Glutamatergic neuron (in vitro differentiated cells): ENCODE results near the gene FAM24B. TPM values are rescaled to one million over a fixed set of nuclear protein-coding genes. Genes with fewer than 3 reads are reported as not detected.

ENCODE experiments used
- DNase-seq: peaks from one replicate; pipeline ENCODE4 v3.0.0; 2022
- H3K27ac Mint-ChIP-seq: one replicate; pipeline ENCODE4 v1.8.0; 2020; ENCODE audit warnings: mild to moderate bottlenecking, mixed read lengths, inconsistent platforms; ENCODE audit not compliant: unreplicated experiment
- H3K27me3 Mint-ChIP-seq: one replicate; pipeline ENCODE4 v1.8.0; 2020; ENCODE audit warnings: mild to moderate bottlenecking, moderate library complexity, mixed read lengths, inconsistent platforms; ENCODE audit not compliant: unreplicated experiment
- H3K36me3 Mint-ChIP-seq: one replicate; pipeline ENCODE4 v1.8.0; 2020; ENCODE audit warnings: mild to moderate bottlenecking, mixed read lengths, inconsistent platforms; ENCODE audit not compliant: unreplicated experiment
- H3K4me1 Mint-ChIP-seq: one replicate; pipeline ENCODE4 v1.8.0; 2020; ENCODE audit warnings: mild to moderate bottlenecking, low read depth, mixed read lengths, inconsistent platforms; ENCODE audit not compliant: unreplicated experiment
- H3K4me3 Mint-ChIP-seq: one replicate; pipeline ENCODE4 v1.8.0; 2020; ENCODE audit warnings: mild to moderate bottlenecking, mixed read lengths, inconsistent platforms; ENCODE audit not compliant: unreplicated experiment
- H3K9me3 Mint-ChIP-seq: one replicate; pipeline ENCODE4 v1.8.0; 2020; ENCODE audit warnings: mild to moderate bottlenecking, moderate library complexity, mixed read lengths, inconsistent platforms; ENCODE audit not compliant: unreplicated experiment
- CTCF ChIP-seq: fragments of 200-600 bp; sonication (generic); IDR thresholded peaks from one replicate; pipeline ENCODE4 v1.5.0; 2021; ENCODE audit not compliant: partially characterized antibody, unreplicated experiment
- total RNA-seq: library from RNA; stranded (reverse); fragmentation: NEBNext Ultra II Directional; extraction: Animal tissue kit (Norgen Biotek cat#: 25700); gene quantifications from one replicate; pipeline ENCODE4 v1.2.1, GENCODE V29; 2021; ENCODE audit not compliant: unreplicated experiment

The FAM24B gene
- total RNA-seq, 1 donor from 2014 or later: 15.9 TPM

DNA sequence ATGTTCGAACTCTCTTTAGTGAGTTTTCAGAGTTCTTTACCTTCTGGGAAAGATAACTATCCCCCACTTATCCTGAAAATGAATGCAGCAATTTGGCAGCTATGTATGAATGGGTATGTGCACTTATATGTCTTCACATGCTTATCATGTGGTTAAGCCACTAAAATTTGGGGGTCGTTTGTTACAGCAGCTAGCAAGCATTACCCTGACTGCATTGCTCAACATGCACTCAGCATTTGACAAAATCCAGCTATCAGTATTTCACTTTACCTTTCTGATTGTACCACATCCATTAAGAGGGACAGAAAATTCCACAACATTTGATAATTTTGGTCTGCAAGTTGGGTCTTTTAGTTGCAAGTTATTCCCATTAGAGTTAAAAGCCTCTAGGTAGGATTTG is 43.5 kb downstream of the FAM24B start:
- no peak overlapping the region for H3K4me3 Mint-ChIP-seq
- H3K36me3 Mint-ChIP-seq: no peaks in the 10 kb centered on the region
- no peak overlapping the region for H3K27ac Mint-ChIP-seq
- H3K9me3 Mint-ChIP-seq: no peaks in the 10 kb centered on the region
- no peak for DNase-seq
- no peaks in the 10 kb centered on the region for H3K27me3 Mint-ChIP-seq
- H3K4me1 Mint-ChIP-seq: no peaks in the 10 kb centered on the region
- no peak for TF ChIP-seq CTCF

- Mint-ChIP-seq H3K9me3 (no peaks in the 10 kb centered on the region), H3K4me1 (no peaks in the 10 kb centered on the region), H3K27ac (no peak overlapping the region), H3K36me3 (no peaks in the 10 kb centered on the region), H3K4me3 (no peak overlapping the region), H3K27me3 (peaks cover 2% of the 10 kb centered on the region)
- no peak for DNase-seq
- TF ChIP-seq CTCF: no peak
Measured at GRCh38 chr10:122830965-122831353, 48.4 kb downstream of the FAM24B start.

DNA sequence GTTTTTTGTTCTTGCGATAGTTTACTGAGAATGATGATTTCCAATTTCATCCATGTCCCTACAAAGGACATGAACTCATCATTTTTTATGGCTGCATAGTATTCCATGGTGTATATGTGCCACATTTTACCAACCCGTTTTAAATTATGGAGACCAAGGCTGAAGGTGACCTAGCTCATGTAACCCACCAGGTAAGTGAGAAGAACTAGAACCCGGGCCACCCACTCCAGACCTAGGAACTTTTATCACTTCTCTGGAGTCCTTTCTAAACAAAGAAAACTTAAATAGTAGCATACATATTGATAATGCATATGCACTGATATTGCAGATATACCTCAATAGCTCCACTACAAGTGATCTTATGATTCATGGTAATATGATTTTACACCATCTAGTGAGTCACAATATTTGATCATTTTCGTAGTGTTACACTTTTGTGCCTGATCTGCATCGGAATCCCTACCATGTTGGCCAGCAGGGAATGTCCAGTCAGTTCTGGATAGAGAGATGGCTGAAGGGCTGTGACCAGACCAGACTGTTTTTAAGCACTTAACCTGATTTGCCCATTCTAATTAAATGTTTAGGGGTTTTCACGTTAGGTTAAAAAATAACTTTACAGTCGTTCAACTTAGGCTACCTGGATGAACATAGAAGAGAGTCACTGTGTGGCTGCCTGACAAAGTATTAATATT is 49.0 kb downstream of the FAM24B start:
- DNase-seq: no peak
- H3K27ac Mint-ChIP-seq: no peak overlapping the region
- no peaks in the 10 kb centered on the region for H3K4me1 Mint-ChIP-seq
- TF ChIP-seq CTCF: no peak
- H3K27me3 Mint-ChIP-seq: peaks cover 2% of the 10 kb centered on the region
- no peak overlapping the region for H3K4me3 Mint-ChIP-seq
- H3K9me3 Mint-ChIP-seq: no peaks in the 10 kb centered on the region
- no peaks in the 10 kb centered on the region for H3K36me3 Mint-ChIP-seq

- no peaks in the 10 kb centered on the region for H3K9me3 Mint-ChIP-seq
- TF ChIP-seq CTCF: no peak
Measured at GRCh38 chr10:122829454-122829853, 49.9 kb downstream of the FAM24B start.

GRCh38 chr10:122828716-122829255 is 50.6 kb downstream of the FAM24B start:
- Mint-ChIP-seq H3K36me3 (no peaks in the 10 kb centered on the region), H3K27ac (no peak overlapping the region), H3K9me3 (no peaks in the 10 kb centered on the region), H3K4me1 (no peaks in the 10 kb centered on the region), H3K27me3 (peaks cover 2% of the 10 kb centered on the region), H3K4me3 (no peak overlapping the region)
- DNase-seq: no peak
- no peak for TF ChIP-seq CTCF

More at GRCh38 chr10:122829454-122829853, 49.9 kb downstream of the FAM24B start:
- Mint-ChIP-seq H3K36me3 (no peaks in the 10 kb centered on the region), H3K27me3 (peaks cover 2% of the 10 kb centered on the region), H3K4me1 (no peaks in the 10 kb centered on the region), H3K4me3 (no peak overlapping the region), H3K27ac (no peak overlapping the region)
- no peak for DNase-seq
